ENCODE measurements around the gene KIF17.

DNA sequence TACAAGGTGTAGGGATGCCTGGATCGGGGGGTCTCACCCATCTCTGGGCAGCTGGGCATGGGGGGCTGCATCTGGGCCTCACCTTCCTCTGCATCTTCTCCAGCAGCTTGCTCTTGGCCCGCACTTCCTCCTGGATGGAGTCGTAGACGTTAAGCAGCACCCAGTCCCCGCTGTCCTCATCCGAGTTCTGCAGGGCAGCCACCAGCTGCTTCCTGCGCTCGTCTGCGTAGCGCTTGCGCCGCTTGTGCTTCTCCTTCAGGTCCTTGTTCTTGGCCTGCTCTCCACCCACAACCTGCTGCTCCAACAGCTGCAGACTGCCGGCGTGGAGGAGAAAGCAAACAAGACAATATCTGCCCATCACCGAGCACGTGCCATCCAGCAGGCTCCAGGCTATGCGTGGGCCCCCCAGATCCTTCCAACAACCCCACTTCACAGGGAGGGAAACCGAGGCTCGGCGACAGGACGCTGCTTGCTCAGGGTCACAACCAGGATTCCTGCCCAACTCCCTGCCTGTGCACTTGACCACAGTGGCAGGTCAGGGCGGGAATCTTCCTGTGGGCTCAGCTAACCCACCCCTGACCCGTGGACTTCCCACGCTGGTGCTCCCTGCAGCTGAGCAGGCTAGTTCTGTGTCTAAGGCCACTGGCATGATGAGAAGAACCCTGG lies 35.1 kb downstream of the KIF17 start:
- TF ChIP-seq REST (IDR thresholded peaks at IDR 0.05; ENCODE audit: low read depth), result no peak
- no peak for TF ChIP-seq FOSL1 (IDR thresholded peaks at IDR 0.05; ENCODE audit: low read depth)
- TF ChIP-seq, protein P1, sequence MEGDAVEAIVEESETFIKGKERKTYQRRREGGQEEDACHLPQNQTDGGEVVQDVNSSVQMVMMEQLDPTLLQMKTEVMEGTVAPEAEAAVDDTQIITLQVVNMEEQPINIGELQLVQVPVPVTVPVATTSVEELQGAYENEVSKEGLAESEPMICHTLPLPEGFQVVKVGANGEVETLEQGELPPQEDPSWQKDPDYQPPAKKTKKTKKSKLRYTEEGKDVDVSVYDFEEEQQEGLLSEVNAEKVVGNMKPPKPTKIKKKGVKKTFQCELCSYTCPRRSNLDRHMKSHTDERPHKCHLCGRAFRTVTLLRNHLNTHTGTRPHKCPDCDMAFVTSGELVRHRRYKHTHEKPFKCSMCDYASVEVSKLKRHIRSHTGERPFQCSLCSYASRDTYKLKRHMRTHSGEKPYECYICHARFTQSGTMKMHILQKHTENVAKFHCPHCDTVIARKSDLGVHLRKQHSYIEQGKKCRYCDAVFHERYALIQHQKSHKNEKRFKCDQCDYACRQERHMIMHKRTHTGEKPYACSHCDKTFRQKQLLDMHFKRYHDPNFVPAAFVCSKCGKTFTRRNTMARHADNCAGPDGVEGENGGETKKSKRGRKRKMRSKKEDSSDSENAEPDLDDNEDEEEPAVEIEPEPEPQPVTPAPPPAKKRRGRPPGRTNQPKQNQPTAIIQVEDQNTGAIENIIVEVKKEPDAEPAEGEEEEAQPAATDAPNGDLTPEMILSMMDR (IDR thresholded peaks at IDR 0.05 in 2 of 3, conservative IDR thresholded peaks at IDR 0.05 in 1 of 3; ENCODE audit: borderline replicate concordance in 1 of 3, insufficient read depth in 1 of 3, low read depth in 2 of 3, low read length in 2 of 3), result no peak
- TF ChIP-seq ATF3 (IDR thresholded peaks at IDR 0.05), result no peak

Measured in HCT116 (cell line).